Liver (tissue), 3 donors: ENCODE results near the gene C1orf174.

Source experiments
- ATF3 ChIP-seq: IDR thresholded peaks from 2 replicates; pipeline ENCODE4 v1.6.1; 2016; ENCODE audit warnings: antibody characterized with exemption
- CTCF ChIP-seq: fragments of 150-350 bp; IDR thresholded peaks from 2 replicates; pipeline ENCODE4 v1.5.1; 2017; ENCODE audit warnings: improper control_type of control experiment, low read depth, low read length; ENCODE audit not compliant: missing input control
- EGR1 ChIP-seq, 2 donors: IDR thresholded peaks; 2 replicates each; pipeline ENCODE4 v1.6.1; 2016 to 2018; ENCODE audit warnings: antibody characterized with exemption in 2 of 2, low read depth in 2 of 2
- FOXA2 ChIP-seq: IDR thresholded peaks from 2 replicates; pipeline ENCODE4 v1.6.1; 2016; ENCODE audit warnings: antibody characterized with exemption
- HNF4G ChIP-seq: IDR thresholded peaks from 2 replicates; pipeline ENCODE4 v1.6.1; 2016; ENCODE audit warnings: antibody characterized with exemption
- JUND ChIP-seq, 2 donors: IDR thresholded peaks; 2 replicates each; pipeline ENCODE4 v1.6.1; 2016; ENCODE audit warnings: antibody characterized with exemption in 2 of 2
- MAX ChIP-seq: IDR thresholded peaks from 2 replicates; pipeline ENCODE4 v1.6.1; 2016; ENCODE audit warnings: antibody characterized with exemption
- NR2F2 ChIP-seq: IDR thresholded peaks from 2 replicates; pipeline ENCODE4 v1.6.1; 2016; ENCODE audit warnings: antibody characterized with exemption
- RAD21 ChIP-seq, 2 donors: IDR thresholded peaks; 2 replicates each; pipeline ENCODE4 v1.6.1; 2016; ENCODE audit warnings: antibody characterized with exemption in 2 of 2, mild to moderate bottlenecking in 2 of 2
- REST ChIP-seq: IDR thresholded peaks from 2 replicates; pipeline ENCODE4 v1.6.1; 2016; ENCODE audit warnings: antibody characterized with exemption, mild to moderate bottlenecking
- TAF1 ChIP-seq: conservative IDR thresholded peaks from 2 replicates; pipeline ENCODE4 v1.6.1; 2016; ENCODE audit warnings: antibody characterized with exemption, mild to moderate bottlenecking
- YY1 ChIP-seq: IDR thresholded peaks from 2 replicates; pipeline ENCODE4 v1.6.1; 2016; ENCODE audit warnings: antibody characterized with exemption, mild to moderate bottlenecking
- ZBTB33 ChIP-seq: IDR thresholded peaks from 2 replicates; pipeline ENCODE4 v1.6.1; 2016; ENCODE audit warnings: antibody characterized with exemption
- donor health status: healthy.
- donor health status: healthy.

- TF ChIP-seq CTCF: no peak
- TF ChIP-seq YY1: peak; percentile 80
- TF ChIP-seq REST: peak; percentile 56
- no peak for TF ChIP-seq MAX
- no peak for TF ChIP-seq TAF1
- TF ChIP-seq EGR1 (IDR thresholded peaks at IDR 0.05; ENCODE audit: low read depth in 2 of 2): no peak
- TF ChIP-seq RAD21 (IDR thresholded peaks at IDR 0.05): peak; percentile 7 to 32
- no peak for TF ChIP-seq NR2F2
- TF ChIP-seq ZBTB33: no peak
- no peak for TF ChIP-seq ATF3
- peak; percentile 76 for TF ChIP-seq HNF4G
- TF ChIP-seq JUND (IDR thresholded peaks at IDR 0.05): no peak
- peak; percentile 21 for TF ChIP-seq FOXA2
Measured at GRCh38 chr1:3903141-3904005, 3.3 kb upstream of the C1orf174 start.
